Neuronal stem cell (in vitro differentiated cells): Measurements from ENCODE around the gene ACMSD.
"Not testable (repeated sequence)": the region's sequence is repeated elsewhere in the genome, so short reads cannot be mapped to it uniquely, and the experiment has no call there.

Experiments used
- DNase-seq: peaks from one replicate; pipeline ENCODE4 v3.0.0-alpha.2; 2013; ENCODE audit warnings: low spot score
- H2AFZ ChIP-seq: one replicate; pipeline ENCODE4 v1.6.1; 2013; ENCODE audit warnings: mild to moderate bottlenecking, low read length, inconsistent platforms
- H2AK5ac ChIP-seq: 2 replicates; pipeline ENCODE4 v1.6.1; 2013; ENCODE audit warnings: low read depth, mild to moderate bottlenecking, inconsistent platforms, low read length, moderate library complexity, mixed read lengths
- H2BK120ac ChIP-seq: 2 replicates; pipeline ENCODE4 v1.6.1; 2013; ENCODE audit warnings: low read depth, mild to moderate bottlenecking, inconsistent platforms, low read length, moderate library complexity, mixed read lengths
- H2BK12ac ChIP-seq: one replicate; pipeline ENCODE4 v1.6.1; 2013; ENCODE audit warnings: low read length, inconsistent platforms
- H2BK15ac ChIP-seq: 2 replicates; pipeline ENCODE4 v1.6.1; 2013; ENCODE audit warnings: mild to moderate bottlenecking, low read length, inconsistent platforms, mixed read lengths
- H2BK5ac ChIP-seq: one replicate; pipeline ENCODE4 v1.6.1; 2013; ENCODE audit warnings: inconsistent platforms, mild to moderate bottlenecking, low read length, moderate library complexity
- H3K14ac ChIP-seq: one replicate; pipeline ENCODE4 v1.6.1; 2013; ENCODE audit warnings: low read length, inconsistent platforms
- H3K18ac ChIP-seq: 2 replicates; pipeline ENCODE4 v1.6.1; 2013; ENCODE audit warnings: low read length, inconsistent platforms
- H3K23ac ChIP-seq: 2 replicates; pipeline ENCODE4 v1.6.1; 2013; ENCODE audit warnings: low read depth, mild to moderate bottlenecking, mixed read lengths, low read length, inconsistent platforms; ENCODE audit not compliant: poor library complexity
- H3K27ac ChIP-seq: replicated peaks from 3 replicates; pipeline ENCODE4 v1.5.1; 2013; ENCODE audit warnings: low read length, inconsistent platforms
- H3K27me3 ChIP-seq, 3 experiments: 2 replicates each; pipeline ENCODE4 v1.6.1; 2013; ENCODE audit warnings: low read length in 3 of 3, mild to moderate bottlenecking in 2 of 3, inconsistent platforms in 1 of 3, low read depth in 1 of 3, mixed read lengths in 1 of 3, moderate library complexity in 1 of 3; ENCODE audit not compliant: control insufficient read depth in 3 of 3, insufficient read depth in 3 of 3
- H3K36me3 ChIP-seq, 2 donors: replicated peaks in 1 of 2; 2 replicates each; pipeline ENCODE4 v1.6.1; 2013; ENCODE audit warnings: low read length in 2 of 2; ENCODE audit not compliant: control insufficient read depth in 2 of 2, insufficient read depth in 2 of 2
- H3K4ac ChIP-seq: 2 replicates; pipeline ENCODE4 v1.6.1; 2013; ENCODE audit warnings: inconsistent platforms, mild to moderate bottlenecking, low read length, moderate library complexity
- H3K4me1 ChIP-seq, 2 donors: 1 replicate in 1 of 2; 2 replicates in 1 of 2; pipeline ENCODE4 v1.6.1; 2013; ENCODE audit warnings: low read length in 2 of 2, low read depth in 1 of 2; ENCODE audit not compliant: control insufficient read depth in 2 of 2, insufficient read depth in 1 of 2
- H3K4me2 ChIP-seq: one replicate; pipeline ENCODE4 v1.6.1; 2013; ENCODE audit warnings: mild to moderate bottlenecking, low read length, inconsistent platforms; ENCODE audit not compliant: insufficient read depth, poor library complexity, severe bottlenecking
- H3K4me3 ChIP-seq, 2 donors: 2 replicates each; pipeline ENCODE4 v1.5.1; 2013; ENCODE audit warnings: low read length in 2 of 2, mild to moderate bottlenecking in 2 of 2, inconsistent platforms in 1 of 2, moderate library complexity in 1 of 2
- H3K79me1 ChIP-seq: one replicate; pipeline ENCODE4 v1.6.1; 2013; ENCODE audit warnings: low read depth, mild to moderate bottlenecking, inconsistent platforms, low read length, moderate library complexity
- H3K9ac ChIP-seq: one replicate; pipeline ENCODE4 v1.6.1; 2013; ENCODE audit warnings: mild to moderate bottlenecking, low read depth, low read length, inconsistent platforms; ENCODE audit not compliant: poor library complexity
- H3K9me3 ChIP-seq, 2 donors: replicated peaks in 1 of 2; 2 replicates each; pipeline versions ENCODE3 to v1.6.1; 2013; ENCODE audit warnings: low read length in 2 of 2, mild to moderate bottlenecking in 2 of 2, inconsistent platforms in 1 of 2, low read depth in 1 of 2, mixed read lengths in 1 of 2, moderate library complexity in 1 of 2; ENCODE audit not compliant: control insufficient read depth in 2 of 2, insufficient read depth in 1 of 2
- H4K8ac ChIP-seq: one replicate; pipeline ENCODE4 v1.6.1; 2013; ENCODE audit warnings: low read depth, mild to moderate bottlenecking, inconsistent platforms, low read length, moderate library complexity
- H4K91ac ChIP-seq: one replicate; pipeline ENCODE4 v1.6.1; 2013; ENCODE audit warnings: low read length, low read depth, mild to moderate bottlenecking, inconsistent platforms; ENCODE audit not compliant: poor library complexity
- WGBS, 2 donors: extraction: QIAGEN DNeasy Blood & Tissue Kit; methylation state at CpG; one replicate each; pipeline ENCODE4 v1.1.7; 2013; ENCODE audit warnings: missing lambda C conversion rate in 2 of 2, mixed read lengths in 1 of 2; ENCODE audit not compliant: insufficient read length in 2 of 2, insufficient replicate concordance in 1 of 2; ENCODE audit errors: extremely low coverage in 2 of 2; 5-methylcytosine and 5-hydroxymethylcytosine counted together

The ACMSD gene

DNA sequence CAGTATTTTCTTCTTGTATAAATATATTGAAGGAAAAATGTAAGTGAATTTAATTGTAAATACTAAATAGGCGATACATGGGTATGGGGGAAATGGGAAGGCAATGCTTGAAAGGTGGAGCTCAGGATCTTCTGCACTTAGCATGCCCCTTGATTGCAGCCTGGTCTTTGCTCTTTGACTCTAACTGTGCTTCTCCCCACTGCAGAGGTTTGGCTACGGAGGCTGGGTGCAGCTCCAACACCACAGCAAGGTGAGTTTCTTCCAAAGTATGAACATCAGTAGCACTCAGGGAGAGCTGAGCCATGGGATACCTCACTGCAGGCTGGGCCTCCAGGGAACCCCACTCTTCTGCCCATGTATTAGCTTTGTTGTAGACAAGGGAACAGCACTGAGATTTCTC lies 6.6 kb downstream of the ACMSD start:
- H4K91ac ChIP-seq = no peak overlapping the region
- no peaks in the 10 kb centered on the region for H3K79me1 ChIP-seq
- H3K18ac ChIP-seq = no peak overlapping the region
- no peak overlapping the region for H4K8ac ChIP-seq
- H3K4ac ChIP-seq = no peak overlapping the region
- H2BK15ac ChIP-seq = no peak overlapping the region
- H3K9ac ChIP-seq = no peak overlapping the region
- no peak overlapping the region for H2AK5ac ChIP-seq
- H2BK120ac ChIP-seq = no peak overlapping the region
- H3K4me1 ChIP-seq = no peaks in the 10 kb centered on the region
- no peak overlapping the region for H3K27ac ChIP-seq
- no peak overlapping the region for H2BK5ac ChIP-seq
- no peak overlapping the region for H3K14ac ChIP-seq
- H2BK12ac ChIP-seq = no peak overlapping the region
- no peak overlapping the region for H2AFZ ChIP-seq
- no peak overlapping the region for H3K23ac ChIP-seq
- H3K27me3 ChIP-seq = peaks cover 0 to 8% (median 0%) of the 10 kb centered on the region in 3 experiments
- no peak overlapping the region for H3K4me2 ChIP-seq
- H3K36me3 ChIP-seq = no peaks in the 10 kb centered on the region
- peaks cover 0 to 2% of the 10 kb centered on the region in 2 donors for H3K9me3 ChIP-seq
- no peak overlapping the region for H3K4me3 ChIP-seq
- DNase-seq = no peak
- WGBS, 2 donors = 100% methylated on average over 1 of the region's 2 CpGs; no CpG with 5 or more reads in 1 of the 2 donors

DNA sequence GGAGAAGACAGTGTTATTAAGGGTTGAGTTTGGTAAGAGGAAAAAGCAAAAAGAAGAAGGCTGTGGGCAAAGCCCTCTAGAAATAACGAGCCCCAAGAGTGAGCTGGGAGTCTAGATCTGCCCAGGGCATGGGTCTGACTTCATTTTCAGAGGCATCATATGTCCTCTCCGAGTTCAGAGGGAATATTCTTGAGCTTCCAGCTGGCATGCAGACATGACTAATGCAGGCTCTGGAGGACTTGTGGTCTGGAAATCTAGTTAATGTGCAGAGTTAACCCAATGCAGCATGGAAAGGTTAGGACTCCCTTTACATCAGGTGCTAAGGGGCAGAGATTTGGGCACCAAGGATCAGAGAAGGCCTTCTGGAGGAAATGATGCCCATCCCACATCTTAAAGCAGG lies 7.3 kb downstream of the ACMSD start:
- no peak overlapping the region for H2BK15ac ChIP-seq
- no peaks in the 10 kb centered on the region for H3K36me3 ChIP-seq
- no peak overlapping the region for H3K14ac ChIP-seq
- H2AFZ ChIP-seq = no peak overlapping the region
- H2BK5ac ChIP-seq = no peak overlapping the region
- WGBS, 2 donors = no CpG with 5 or more reads among the region's 2 CpGs
- H2BK120ac ChIP-seq = no peak overlapping the region
- H3K4me2 ChIP-seq = no peak overlapping the region
- no peak overlapping the region for H3K23ac ChIP-seq
- H3K9me3 ChIP-seq = peaks cover 0 to 2% of the 10 kb centered on the region in 2 donors
- H3K18ac ChIP-seq = no peak overlapping the region
- no peak overlapping the region for H4K8ac ChIP-seq
- no peak overlapping the region for H2AK5ac ChIP-seq
- H3K27ac ChIP-seq = no peak overlapping the region
- H3K27me3 ChIP-seq = peaks cover 0 to 4% (median 0%) of the 10 kb centered on the region in 3 experiments
- H3K79me1 ChIP-seq = no peaks in the 10 kb centered on the region
- H3K4me1 ChIP-seq = no peaks in the 10 kb centered on the region
- no peak overlapping the region for H3K4ac ChIP-seq
- DNase-seq = no peak
- no peak overlapping the region for H4K91ac ChIP-seq
- H3K9ac ChIP-seq = no peak overlapping the region
- H2BK12ac ChIP-seq = no peak overlapping the region
- no peak overlapping the region for H3K4me3 ChIP-seq

DNA sequence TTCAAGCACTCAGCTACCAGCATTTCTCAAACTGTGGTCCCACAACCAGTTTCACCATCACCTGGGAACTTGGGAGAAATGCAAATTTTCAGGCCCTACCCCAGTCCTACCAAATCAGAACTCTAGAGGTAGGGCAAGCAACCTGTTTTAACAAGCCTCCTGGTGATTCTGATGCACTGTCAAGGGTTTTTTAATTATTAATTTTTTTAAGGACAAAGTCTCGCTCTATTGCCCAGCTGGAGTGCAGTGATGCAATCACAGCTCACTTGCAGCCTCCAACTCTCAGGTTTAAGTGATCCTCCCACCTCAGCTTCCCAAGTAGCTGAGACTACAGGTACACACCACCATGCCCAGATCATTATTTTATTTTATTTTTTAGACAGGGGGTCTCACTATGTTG lies 7.8 kb downstream of the ACMSD start:
- no peak overlapping the region for H3K27ac ChIP-seq
- no peak for DNase-seq
- WGBS, 2 donors = no CpG with 5 or more reads among the region's 1 CpG
- no peak overlapping the region for H3K14ac ChIP-seq
- no peak overlapping the region for H3K4me3 ChIP-seq
- no peaks in the 10 kb centered on the region for H3K36me3 ChIP-seq
- no peak overlapping the region for H4K8ac ChIP-seq
- no peak overlapping the region for H3K18ac ChIP-seq
- no peak overlapping the region for H2AFZ ChIP-seq
- H2BK15ac ChIP-seq = no peak overlapping the region
- H3K27me3 ChIP-seq = peaks cover 0 to 4% (median 0%) of the 10 kb centered on the region in 3 experiments
- no peak overlapping the region for H4K91ac ChIP-seq
- no peak overlapping the region for H2BK5ac ChIP-seq
- H2BK12ac ChIP-seq = no peak overlapping the region
- no peak overlapping the region for H3K23ac ChIP-seq
- H3K4me2 ChIP-seq = no peak overlapping the region
- H3K9ac ChIP-seq = no peak overlapping the region
- H3K4ac ChIP-seq = no peak overlapping the region
- H3K9me3 ChIP-seq = peaks cover 0 to 2% of the 10 kb centered on the region in 2 donors
- no peak overlapping the region for H2BK120ac ChIP-seq
- no peaks in the 10 kb centered on the region for H3K79me1 ChIP-seq
- no peaks in the 10 kb centered on the region for H3K4me1 ChIP-seq
- no peak overlapping the region for H2AK5ac ChIP-seq

DNA sequence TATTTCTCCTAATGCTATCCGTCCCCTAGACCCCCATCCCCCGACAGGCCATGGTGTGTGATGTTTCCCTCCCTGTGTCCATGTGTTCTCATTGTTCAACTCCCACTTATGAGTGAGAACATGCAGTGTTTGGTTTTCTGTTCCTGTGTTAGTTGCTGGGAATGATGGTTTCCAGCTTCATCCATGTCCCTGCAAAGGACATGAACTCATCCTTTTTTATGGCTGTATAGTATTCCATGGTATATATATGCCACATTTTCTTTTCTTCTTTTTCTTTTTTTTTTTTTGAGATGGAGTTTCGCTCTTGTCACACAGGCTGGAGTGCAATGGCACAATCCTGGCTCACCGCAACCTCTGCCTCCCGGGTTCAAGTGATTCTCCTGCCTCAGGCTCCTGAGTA lies 9.2 kb downstream of the ACMSD start:
- H3K23ac ChIP-seq, H3K4ac ChIP-seq, H3K79me1 ChIP-seq, H3K4me1 ChIP-seq, H3K27me3 ChIP-seq, H2BK120ac ChIP-seq, H3K18ac ChIP-seq, H3K36me3 ChIP-seq, H4K8ac ChIP-seq, H2AFZ ChIP-seq, H3K4me2 ChIP-seq, H2AK5ac ChIP-seq, H3K9me3 ChIP-seq, H2BK5ac ChIP-seq, H3K9ac ChIP-seq, DNase-seq, H3K14ac ChIP-seq, H2BK15ac ChIP-seq, H3K27ac ChIP-seq, H4K91ac ChIP-seq, H3K4me3 ChIP-seq, H2BK12ac ChIP-seq: not testable (repeated sequence)
- no CpG with 5 or more reads among the region's 5 CpGs for WGBS, 2 donors
